Measurements from ENCODE around the gene ABCA1.

DNA sequence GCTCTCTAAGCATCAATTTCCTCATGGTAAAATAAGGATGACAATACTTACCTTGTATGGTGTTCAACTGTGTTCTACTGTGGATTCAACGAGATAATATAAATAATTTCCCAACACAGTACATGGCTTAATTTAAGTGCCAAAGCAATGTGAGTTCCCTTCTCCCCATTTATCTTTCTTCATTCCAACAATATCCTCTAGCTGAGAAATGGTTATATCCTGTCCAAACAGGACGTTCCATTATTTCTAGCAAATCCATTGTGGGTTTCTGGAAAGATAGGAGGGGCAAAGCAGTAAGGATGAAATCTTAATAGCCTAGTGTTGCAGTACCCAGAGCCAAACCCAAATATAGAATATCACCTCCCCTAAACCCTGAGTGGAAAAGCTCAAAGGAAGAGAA, 22.0 kb downstream of the ABCA1 start:
- TF ChIP-seq, protein P1, sequence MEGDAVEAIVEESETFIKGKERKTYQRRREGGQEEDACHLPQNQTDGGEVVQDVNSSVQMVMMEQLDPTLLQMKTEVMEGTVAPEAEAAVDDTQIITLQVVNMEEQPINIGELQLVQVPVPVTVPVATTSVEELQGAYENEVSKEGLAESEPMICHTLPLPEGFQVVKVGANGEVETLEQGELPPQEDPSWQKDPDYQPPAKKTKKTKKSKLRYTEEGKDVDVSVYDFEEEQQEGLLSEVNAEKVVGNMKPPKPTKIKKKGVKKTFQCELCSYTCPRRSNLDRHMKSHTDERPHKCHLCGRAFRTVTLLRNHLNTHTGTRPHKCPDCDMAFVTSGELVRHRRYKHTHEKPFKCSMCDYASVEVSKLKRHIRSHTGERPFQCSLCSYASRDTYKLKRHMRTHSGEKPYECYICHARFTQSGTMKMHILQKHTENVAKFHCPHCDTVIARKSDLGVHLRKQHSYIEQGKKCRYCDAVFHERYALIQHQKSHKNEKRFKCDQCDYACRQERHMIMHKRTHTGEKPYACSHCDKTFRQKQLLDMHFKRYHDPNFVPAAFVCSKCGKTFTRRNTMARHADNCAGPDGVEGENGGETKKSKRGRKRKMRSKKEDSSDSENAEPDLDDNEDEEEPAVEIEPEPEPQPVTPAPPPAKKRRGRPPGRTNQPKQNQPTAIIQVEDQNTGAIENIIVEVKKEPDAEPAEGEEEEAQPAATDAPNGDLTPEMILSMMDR (conservative IDR thresholded peaks at IDR 0.05; ENCODE audit: low read depth, low read length) = no peak
- TF ChIP-seq EZH2 (IDR thresholded peaks at IDR 0.05; ENCODE audit: borderline replicate concordance, low read depth, low read length, poor library complexity, severe bottlenecking) = no peak
